LHCN-M2 (cell line): ENCODE results near the gene GHDC. TPM values are rescaled to one million over a fixed set of nuclear protein-coding genes. Genes with fewer than 3 reads are reported as not detected.
"Not testable (repeated sequence)": the region's sequence is repeated elsewhere in the genome, so short reads cannot be mapped to it uniquely, and the experiment has no call there.

Experiments used
- DNase-seq: peaks from one replicate; pipeline ENCODE4 v3.0.0-alpha.2; 2012; ENCODE audit warnings: low read depth
- total RNA-seq: library from RNA; depleted of rRNA; stranded (reverse); fragments of >200 nt; gene quantifications from 2 replicates; pipeline ENCODE4 v1.2.3, GENCODE V29; 2014; rRNA removed

The GHDC gene
- total RNA-seq, 1 experiment from 2014 or later = 16.8 TPM

- no peak for DNase-seq
Measured at GRCh38 chr17:42155614-42156045, 38.7 kb downstream of the GHDC start.

DNA sequence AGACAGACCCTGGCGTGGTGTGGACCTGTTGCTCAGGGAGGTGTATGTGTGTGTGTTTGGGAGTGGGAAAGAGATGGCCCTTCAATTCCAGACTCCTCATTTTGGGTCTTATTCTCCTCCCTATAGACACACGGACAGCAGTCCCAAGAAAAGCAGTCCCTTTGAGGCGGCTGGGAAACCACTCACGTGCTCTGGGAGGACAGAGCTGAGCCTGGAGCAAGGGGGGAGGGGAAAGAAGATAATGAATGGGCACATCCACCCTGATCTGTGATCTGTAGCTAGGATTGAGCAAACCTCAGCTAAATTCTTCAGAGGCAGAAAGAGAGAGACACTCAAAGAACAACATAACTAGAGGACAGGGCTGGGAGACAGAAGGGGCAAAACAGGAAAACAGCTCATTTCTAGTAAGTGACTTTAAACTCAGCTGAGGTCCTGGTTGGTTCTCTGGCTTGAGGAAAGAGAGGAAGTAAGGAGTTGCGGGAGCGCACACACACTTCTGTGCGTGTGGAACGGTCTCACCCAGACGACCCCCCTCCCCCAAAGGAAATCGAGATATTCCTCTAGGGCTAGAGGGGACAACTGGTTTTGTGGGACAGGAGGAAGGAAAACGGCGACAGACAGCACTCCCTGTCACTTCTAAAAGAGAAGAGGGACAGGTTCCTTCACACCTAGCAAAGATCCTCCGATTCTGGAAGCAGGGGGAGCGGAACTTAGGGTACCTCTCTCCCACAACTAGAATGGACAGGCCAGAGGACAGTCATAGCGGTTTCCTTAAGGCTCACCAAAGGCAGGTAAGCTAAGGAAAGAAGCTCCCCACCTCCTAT is 40.2 kb downstream of the GHDC start:
- no peak for DNase-seq

DNA sequence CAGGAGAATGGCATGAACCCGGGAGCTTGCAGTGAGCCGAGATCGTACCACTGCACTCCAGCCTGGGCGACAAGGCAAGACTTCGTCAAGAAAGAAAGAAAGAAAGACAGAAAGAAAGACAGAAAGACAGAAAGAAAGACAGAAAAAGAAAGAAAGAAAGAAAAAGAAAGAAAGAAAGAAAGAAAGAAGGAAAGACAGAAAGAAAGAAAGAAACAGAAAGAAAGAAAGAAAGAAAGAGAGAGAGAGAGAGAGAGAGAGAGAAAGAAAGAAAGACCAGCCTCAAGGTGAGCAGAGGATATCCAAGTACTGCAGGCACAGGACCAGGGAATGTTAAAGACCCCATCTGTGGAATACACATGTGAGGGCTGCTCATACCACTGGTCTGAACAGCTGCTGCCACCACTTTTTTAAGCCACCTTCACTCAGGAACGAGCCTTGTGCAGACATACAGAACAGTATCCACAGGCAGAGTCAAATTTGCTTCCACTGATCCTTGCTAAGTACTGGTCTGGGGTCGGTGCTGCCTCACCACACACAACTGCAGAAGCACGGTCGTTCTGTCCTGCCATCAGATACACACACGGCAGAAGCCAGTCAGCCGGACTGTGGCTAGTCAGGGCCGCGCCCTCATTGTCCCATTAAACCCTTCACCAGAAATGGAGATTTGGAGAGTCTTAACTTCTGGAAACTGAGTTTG is 47.2 kb downstream of the GHDC start:
- no peak for DNase-seq

- DNase-seq = peak; percentile 62
Measured at GRCh38 chr17:42143138-42143537, 51.2 kb downstream of the GHDC start.

DNA sequence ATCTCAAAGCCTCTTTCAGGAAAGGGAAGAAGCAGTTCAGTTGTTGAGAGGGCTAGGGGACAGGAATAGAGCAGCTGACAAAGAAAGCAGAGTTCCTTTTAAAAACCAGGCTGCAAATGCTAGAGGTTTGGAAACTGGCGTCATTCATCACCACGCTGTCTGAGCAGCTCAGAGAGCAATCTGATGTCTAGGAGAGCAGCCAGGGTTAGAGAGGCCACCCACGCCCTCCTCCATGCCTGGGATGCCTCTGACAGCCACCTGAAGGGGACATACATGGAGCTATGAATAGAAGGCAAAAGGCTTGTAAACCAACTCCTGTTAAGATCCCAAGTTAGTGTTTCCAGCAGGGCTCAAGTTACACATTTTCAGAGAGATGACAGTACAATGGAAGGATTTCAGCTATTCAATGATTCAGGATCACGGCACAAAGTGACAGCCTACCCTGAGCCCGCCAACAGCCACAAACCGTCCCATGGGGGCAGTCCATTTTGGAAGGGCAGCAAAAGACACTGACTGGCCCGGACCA is 51.9 kb downstream of the GHDC start:
- peak; percentile 86 for DNase-seq

GRCh38 chr17:42141382-42141781 is 52.9 kb downstream of the GHDC start:
- DNase-seq = no peak

GRCh38 chr17:42140690-42141089 is 53.6 kb downstream of the GHDC start:
- not testable (repeated sequence) for DNase-seq

Other genes starting within 250 kb of the GHDC start
- gene CNP, start 227.7 kb downstream of the GHDC start, total RNA-seq = 61.6 and 75.1 TPM in 2 replicates
- 67.5 and 83.1 TPM in 2 replicates for gene DNAJC7, start 177.1 kb downstream of the GHDC start, total RNA-seq
- gene NKIRAS2, start 174.4 kb downstream of the GHDC start, total RNA-seq = 41.2 and 48.5 TPM in 2 replicates
- 0.29 TPM in 1 of 2 replicates, not detected in the other for gene C17orf113, start 143.9 kb downstream of the GHDC start, total RNA-seq
- gene ZNF385C, start 96.0 kb downstream of the GHDC start, total RNA-seq = not detected in 2 replicates
- 5.3 and 8.0 TPM in 2 replicates for gene DHX58, start 81.8 kb downstream of the GHDC start, total RNA-seq
- 14.5 and 22.2 TPM in 2 replicates for gene KAT2A, start 73.1 kb downstream of the GHDC start, total RNA-seq
- gene HSPB9, start 71.7 kb downstream of the GHDC start, total RNA-seq = not detected in 2 replicates
- 111 and 139 TPM in 2 replicates for gene RAB5C, start 39.5 kb downstream of the GHDC start, total RNA-seq
- under 0.01 TPM in 1 of 2 replicates, not detected in the other for gene KCNH4, start 13.4 kb downstream of the GHDC start, total RNA-seq
- gene HCRT, start 9.0 kb downstream of the GHDC start, total RNA-seq = not detected in 2 replicates
- 12.6 and 14.2 TPM in 2 replicates for gene STAT5B, start 81.9 kb upstream of the GHDC start, total RNA-seq
- 4.5 and 5.2 TPM in 2 replicates for gene STAT5A, start 94.0 kb upstream of the GHDC start, total RNA-seq
- 52.9 and 60.3 TPM in 2 replicates for gene STAT3, start 193.9 kb upstream of the GHDC start, total RNA-seq
- gene CAVIN1, start 228.8 kb upstream of the GHDC start, total RNA-seq = 308 and 325 TPM in 2 replicates